Motor neuron (in vitro differentiated cells): ENCODE results near the gene TMEM182. TPM values are rescaled to one million over a fixed set of nuclear protein-coding genes. Genes with fewer than 3 reads are reported as not detected.

Source experiments
- ATAC-seq, 8 experiments: fragments of 200-7000 bp; cut with Tn5 transposase; replicated peaks in 6 of 8; 2 replicates each; pipeline ENCODE4 v1.8.0; 2021; ENCODE audit warnings: mild to moderate bottlenecking in 8 of 8, moderate library complexity in 8 of 8
- H3K27ac ChIP-seq, 2 donors: fragments of 250-450 bp; sonication (Bioruptor Pico); 2 replicates each; pipeline ENCODE4 v1.9.0; 2021; ENCODE audit warnings: antibody characterized with exemption in 2 of 2, mild to moderate bottlenecking in 2 of 2, moderate library complexity in 1 of 2
- H3K4me1 ChIP-seq, 2 donors: fragments of 250-450 bp; sonication (Bioruptor Pico); replicated peaks in 1 of 2; 2 replicates each; pipeline ENCODE4 v1.6.1; 2021; ENCODE audit warnings: antibody characterized with exemption in 2 of 2, mild to moderate bottlenecking in 2 of 2, moderate library complexity in 1 of 2
- H3K4me3 ChIP-seq, 5 donors: fragments of 250-450 bp; sonication (Bioruptor Pico); 2 replicates each; pipeline ENCODE4 v1.9.0; 2021; ENCODE audit warnings: antibody characterized with exemption in 5 of 5, mild to moderate bottlenecking in 5 of 5, moderate library complexity in 4 of 5
- WGBS, 10 experiments: fragments of 450-650 bp; shearing (Covaris generic); methylation state at CpG; one replicate each; pipeline ENCODE4 v1.0.0; 2022; 5-methylcytosine and 5-hydroxymethylcytosine counted together
- in situ Hi-C, 9 experiments: fragments of 400-800 bp; cut with MboI; loops; one replicate each; pipeline ENCODE4 v1.15.0; 2021; ENCODE audit warnings: low sequenced_read_pairs in 9 of 9, low pct_unique_long_range_greater_than_20kb in 2 of 9; ENCODE audit not compliant: unreplicated experiment in 9 of 9
- total RNA-seq, 8 experiments: library from RNA; unstranded; fragments of 300-600 nt; gene quantifications; 2 replicates each; pipeline versions ENCODE4 v1.2.3 to v1.2.4, GENCODE V29; 2022

Gene TMEM182
- total RNA-seq, 8 experiments from 2014 or later, result 3.1 to 9.3 (median 6.2) TPM

DNA sequence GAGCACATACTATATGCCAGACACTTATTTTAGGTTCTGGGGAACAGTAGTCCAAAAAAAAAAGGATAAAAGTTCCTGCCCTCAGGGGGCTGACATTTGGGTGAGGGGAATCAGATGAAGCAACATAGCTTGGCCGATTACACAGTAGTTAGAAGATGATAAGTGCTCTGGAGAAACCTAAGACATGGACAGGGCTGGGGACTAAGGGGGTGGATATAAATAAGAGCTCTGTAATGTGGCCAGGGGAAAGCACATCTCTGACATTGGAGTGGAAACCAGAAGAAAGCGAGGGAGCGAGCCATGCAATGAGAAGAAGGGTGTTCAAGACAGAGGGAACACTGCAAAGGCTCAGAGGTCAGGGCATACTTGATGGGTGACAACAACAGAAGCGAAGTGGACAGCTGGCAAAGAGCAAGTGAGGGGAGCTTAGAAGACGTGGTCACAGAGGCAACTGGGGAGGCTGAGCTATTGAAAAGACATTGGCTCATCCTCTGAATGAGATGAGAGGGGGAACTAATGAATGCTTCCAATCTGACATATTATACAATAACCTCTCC, 11.4 kb downstream of the TMEM182 start:
- WGBS, 10 experiments, result 0 to 100% (median 71%) methylated on average over 1 to 4 of the region's 5 CpGs; no CpG with 5 or more reads in 3 of the 10 experiments
- in situ Hi-C loops, result no loop called here
- Histone ChIP-seq H3K27ac (no peak overlapping the region), H3K4me3 (no peak overlapping the region), H3K4me1 (no peaks in the 10 kb centered on the region)
- ATAC-seq, result no peak

DNA sequence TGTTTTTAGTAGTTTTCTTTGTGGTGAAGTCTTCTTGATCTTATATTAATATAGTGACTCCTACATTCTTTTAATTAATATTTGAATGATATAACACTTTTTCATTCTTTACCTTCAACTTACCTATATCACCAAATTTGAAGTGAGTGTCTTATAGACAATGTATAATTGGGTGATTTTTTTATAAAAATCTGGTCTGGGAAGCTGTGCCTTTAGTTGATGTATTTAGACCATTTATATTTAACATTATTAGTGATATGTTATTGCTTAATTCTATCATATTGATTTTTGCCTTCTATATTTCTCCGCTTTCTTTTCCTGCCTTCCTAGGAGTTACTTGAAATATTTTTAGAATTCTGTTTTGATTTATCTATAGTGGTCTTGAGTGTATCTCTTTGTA, 16.4 kb downstream of the TMEM182 start:
- in situ Hi-C loops, result no loop called here
- no peak for ATAC-seq
- 64 to 100% (median 100%) methylated on average over 1 of the region's 1 CpG; no CpG with 5 or more reads in 1 of the 10 experiments for WGBS, 10 experiments
- H3K27ac ChIP-seq, result no peak overlapping the region
- H3K4me1 ChIP-seq, result peaks cover under 1 to 4% of the 10 kb centered on the region in 2 donors
- no peak overlapping the region for H3K4me3 ChIP-seq

DNA sequence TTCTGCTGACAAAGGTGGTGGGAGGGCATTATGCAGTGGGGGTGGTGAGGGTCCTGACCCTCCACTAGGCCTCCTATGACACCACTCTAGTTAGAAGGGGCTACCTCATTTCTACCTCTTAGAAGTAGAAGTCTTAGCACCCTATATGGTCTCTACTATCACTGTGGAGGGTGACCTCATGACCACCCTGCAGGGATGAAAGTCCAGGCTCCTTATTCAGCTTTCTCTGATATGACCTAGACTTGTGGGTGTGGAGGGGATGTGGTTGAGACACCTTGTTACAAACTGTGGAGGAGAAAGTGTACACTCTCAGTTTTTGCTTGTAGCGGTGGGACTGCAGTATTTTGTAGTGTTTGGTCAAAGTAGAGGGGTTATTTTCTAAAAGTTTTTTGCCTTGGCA, 18.6 kb downstream of the TMEM182 start:
- Histone ChIP-seq H3K4me1 (peaks cover 3 to 16% of the 10 kb centered on the region in 2 donors), H3K27ac (no peak overlapping the region), H3K4me3 (no peak overlapping the region)
- in situ Hi-C loops, result no loop called here
- no peak for ATAC-seq
- WGBS, 10 experiments, result 60 to 100% (median 67%) methylated on average over 1 of the region's 1 CpG; no CpG with 5 or more reads in 7 of the 10 experiments

DNA sequence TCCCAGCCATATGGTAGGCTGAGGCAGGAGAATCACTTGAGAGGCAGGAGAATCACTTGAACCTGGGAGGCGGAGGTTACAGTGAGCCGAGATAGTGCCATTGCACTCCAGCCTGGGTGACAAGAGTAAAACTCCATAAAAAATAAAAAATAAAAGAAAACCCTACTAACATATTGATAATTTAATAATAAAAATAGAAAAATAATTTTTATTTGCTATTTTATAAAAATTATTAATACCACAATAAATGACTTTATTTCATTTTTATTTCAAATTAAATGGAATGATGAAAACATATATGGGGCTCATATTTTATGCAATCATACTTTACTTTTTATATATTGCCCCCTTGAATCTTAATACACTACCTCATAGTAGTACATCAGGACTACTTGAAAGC, 20.4 kb downstream of the TMEM182 start:
- in situ Hi-C loops, result no loop called here
- no peak overlapping the region for H3K4me3 ChIP-seq

DNA sequence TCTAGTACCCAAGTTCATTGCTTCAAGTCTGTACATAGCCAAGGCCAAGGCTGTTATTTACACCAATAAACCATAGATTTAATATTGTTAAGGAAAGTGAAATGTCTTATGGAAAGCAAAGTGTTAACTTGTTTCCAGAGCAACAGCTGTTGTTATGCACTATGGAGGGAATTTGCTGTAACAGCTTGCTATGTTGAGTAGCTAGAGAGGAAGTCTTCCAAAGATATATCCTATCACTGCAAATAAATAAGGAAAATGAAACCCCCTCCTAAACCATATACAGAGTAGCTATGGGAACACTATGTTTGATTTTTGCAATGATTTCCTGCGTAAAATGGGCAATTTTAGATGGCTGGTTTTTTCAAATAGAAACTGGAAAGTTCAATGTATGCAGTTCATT, 21.1 kb downstream of the TMEM182 start:
- WGBS, 10 experiments, result 0 to 100% (median 77%) methylated on average over 1 of the region's 1 CpG; no CpG with 5 or more reads in 4 of the 10 experiments
- peaks cover 3 to 16% of the 10 kb centered on the region in 2 donors for H3K4me1 ChIP-seq
- no peak overlapping the region for H3K27ac ChIP-seq
- in situ Hi-C loops, result no loop called here
- ATAC-seq, result peak in 1 of 8 experiments; percentile 19
- no peak overlapping the region for H3K4me3 ChIP-seq

More for the DNA sequence above, 20.4 kb downstream of the TMEM182 start:
- peaks cover 3 to 16% of the 10 kb centered on the region in 2 donors for H3K4me1 ChIP-seq
- WGBS, 10 experiments, result 46 to 100% (median 100%) methylated on average over 2 of the region's 2 CpGs; no CpG with 5 or more reads in 1 of the 10 experiments
- no peak overlapping the region for H3K27ac ChIP-seq
- ATAC-seq, result no peak

DNA sequence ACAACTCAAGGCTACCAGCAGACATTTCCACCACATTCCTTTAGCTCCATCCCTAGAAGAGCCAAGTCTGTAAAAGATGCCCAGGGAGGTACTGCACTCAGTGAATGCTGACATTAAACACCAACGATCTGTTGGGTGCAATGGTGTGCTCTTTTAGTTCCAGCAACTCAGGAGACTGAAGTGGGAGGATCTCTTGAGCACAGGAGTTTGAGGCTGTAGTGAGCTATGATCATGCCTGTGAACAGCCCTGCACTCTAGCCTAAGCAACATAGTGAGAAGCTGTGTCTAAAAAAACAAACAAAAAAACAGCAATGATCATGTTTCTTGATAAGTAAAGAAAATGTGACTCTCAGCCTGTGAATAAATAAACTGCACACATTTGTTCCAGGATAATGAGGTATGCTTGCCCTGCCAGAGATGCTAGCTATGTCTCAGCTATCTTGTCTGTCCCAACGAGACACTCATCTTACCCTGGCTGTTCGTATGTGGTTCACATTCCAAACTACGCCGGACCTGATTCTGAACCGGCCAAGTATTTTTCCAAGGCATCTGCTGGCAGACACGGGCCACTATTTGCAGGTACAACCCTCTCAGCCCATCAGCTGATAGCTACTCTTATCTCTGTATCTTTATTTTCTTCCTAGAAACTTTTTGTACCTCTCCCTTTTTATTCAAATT, 21.8 kb downstream of the TMEM182 start:
- ATAC-seq, result no peak
- Histone ChIP-seq H3K4me3 (no peak overlapping the region), H3K4me1 (peaks cover 3 to 16% of the 10 kb centered on the region in 2 donors), H3K27ac (no peak overlapping the region)
- WGBS, 10 experiments, result 0 to 82% (median 36%) methylated on average over 1 to 6 of the region's 7 CpGs; no CpG with 5 or more reads in 1 of the 10 experiments
- in situ Hi-C loops, result no loop called here

DNA sequence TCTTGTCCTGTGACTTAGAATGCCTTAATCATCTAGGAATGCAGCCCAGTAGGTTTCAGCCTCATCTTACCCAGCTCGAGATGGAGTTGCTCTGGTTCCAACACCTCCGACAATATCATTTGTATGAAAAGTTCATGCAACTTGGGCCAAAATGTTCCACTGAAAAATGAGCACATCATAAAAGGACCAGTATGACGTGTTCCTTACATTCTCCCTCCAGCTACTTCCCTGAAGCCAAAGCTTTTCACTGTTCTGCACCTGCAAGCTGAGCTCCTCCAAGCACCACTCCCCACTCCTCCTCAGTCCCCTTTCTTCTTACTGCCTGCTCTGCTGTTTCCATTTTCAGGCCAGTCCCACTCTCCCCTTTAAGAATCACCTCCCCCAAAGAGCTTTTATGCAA, 23.1 kb downstream of the TMEM182 start:
- Histone ChIP-seq H3K4me1 (peaks cover 3 to 16% of the 10 kb centered on the region in 2 donors), H3K4me3 (no peak overlapping the region), H3K27ac (peak overlapping the region in 1 of 2 donors; percentile 38)
- ATAC-seq, result no peak
- 0 to 100% (median 83%) methylated on average over 1 to 3 of the region's 3 CpGs; no CpG with 5 or more reads in 1 of the 10 experiments for WGBS, 10 experiments
- in situ Hi-C loops, result no loop called here

DNA sequence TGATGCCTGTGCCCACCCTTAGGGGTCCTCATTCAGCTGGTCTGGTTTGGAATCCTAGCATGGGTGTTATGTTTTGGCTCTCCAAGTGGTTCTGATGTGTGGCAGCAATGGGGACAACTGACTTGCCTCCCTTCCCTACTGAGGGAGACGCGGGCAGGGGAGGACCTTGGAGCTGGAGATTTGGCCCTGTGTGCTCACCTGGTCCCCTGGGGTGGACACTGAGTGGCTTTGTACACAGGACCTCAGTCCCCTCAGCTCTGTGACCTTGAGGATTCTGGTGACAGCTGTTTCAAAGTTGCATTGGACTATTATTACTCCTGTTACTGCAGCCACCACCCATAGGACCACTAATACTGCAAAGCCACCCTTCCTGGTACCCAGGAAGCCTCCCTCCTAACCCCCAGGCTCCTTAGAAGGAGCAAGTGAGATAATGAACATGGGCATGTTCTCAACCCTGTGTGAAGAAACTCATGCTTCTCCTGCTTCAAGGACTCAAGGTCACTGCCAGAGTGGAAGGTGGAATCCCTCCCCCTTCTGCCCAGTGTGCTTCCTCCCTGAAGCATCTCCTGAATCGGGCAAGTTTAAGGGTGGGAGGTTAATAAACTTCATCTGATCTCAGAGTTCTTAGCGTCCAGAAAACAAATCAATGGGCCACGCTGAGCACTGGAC, 26.5 kb downstream of the TMEM182 start:
- peak in 1 of 8 experiments; percentile 24 for ATAC-seq
- WGBS, 10 experiments, result 0 to 100% (median 47%) methylated on average over 1 to 3 of the region's 5 CpGs; no CpG with 5 or more reads in 2 of the 10 experiments
- peaks cover 2 to 12% of the 10 kb centered on the region in 2 donors for H3K4me1 ChIP-seq
- H3K27ac ChIP-seq, result no peak overlapping the region
- no peak overlapping the region for H3K4me3 ChIP-seq
- in situ Hi-C loops, result no loop called here

DNA sequence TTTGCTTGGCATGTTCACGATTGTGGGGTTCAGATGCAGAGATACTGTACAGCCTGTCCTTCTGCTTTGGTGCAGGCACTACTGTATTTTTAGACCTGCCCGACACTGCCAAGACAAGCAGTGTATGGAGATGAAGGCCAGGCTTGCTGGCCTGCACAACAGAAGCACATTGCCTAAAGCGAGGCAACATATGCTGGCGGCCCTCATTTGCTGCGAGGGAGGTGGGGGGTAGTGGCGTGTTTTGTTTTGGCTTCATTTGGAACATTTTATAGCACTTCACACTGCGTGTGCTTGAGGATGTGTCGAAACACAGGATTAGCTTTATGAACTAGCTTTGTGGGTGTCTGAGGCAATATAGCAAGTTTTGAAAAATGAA, 27.0 kb downstream of the TMEM182 start:
- peak in 2 of 8 experiments; percentile 46 to 87 for ATAC-seq
- in situ Hi-C loops, result no loop called here
- H3K27ac ChIP-seq, result no peak overlapping the region
- peaks cover 0 to 7% of the 10 kb centered on the region in 2 donors for H3K4me1 ChIP-seq
- H3K4me3 ChIP-seq, result no peak overlapping the region
- 12 to 100% (median 75%) methylated on average over 1 to 8 of the region's 8 CpGs; no CpG with 5 or more reads in 2 of the 10 experiments for WGBS, 10 experiments

DNA sequence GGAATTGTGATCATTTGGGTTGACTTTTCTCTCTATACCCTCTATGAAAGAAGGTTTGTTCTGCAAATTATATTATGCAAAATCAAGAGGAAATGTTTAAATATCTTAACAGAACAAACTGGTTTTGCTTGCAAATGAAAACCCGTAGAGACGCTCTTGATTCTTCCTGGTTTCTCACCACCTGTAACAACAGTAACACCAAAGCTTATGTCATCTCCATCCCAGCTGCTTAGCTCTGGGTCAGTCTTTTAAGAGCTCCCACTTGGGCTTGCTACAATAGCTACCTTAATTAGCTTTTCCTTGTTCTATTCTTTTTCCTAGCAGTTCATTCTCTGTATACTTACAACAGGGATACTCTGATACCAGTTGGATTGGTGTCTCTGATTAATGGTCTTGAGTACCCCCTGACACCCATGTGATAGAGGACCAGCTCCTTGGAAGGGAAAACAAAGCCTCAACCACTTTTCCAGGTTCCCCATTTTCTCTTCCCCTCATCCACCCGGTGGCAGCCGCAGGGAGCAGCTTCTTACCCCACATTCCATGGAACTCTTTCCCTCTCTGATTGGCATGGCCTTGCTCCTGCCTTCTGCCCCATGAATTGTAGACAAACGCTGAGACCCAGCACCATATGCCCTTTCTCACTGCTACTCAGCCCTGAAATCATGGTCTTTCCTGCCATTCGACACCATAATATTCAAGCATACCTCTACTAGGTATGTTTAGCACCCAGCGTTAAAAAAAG, 27.7 kb downstream of the TMEM182 start:
- 22 to 95% (median 81%) methylated on average over 1 to 6 of the region's 7 CpGs for WGBS, 10 experiments
- Histone ChIP-seq H3K4me3 (no peak overlapping the region), H3K27ac (no peak overlapping the region), H3K4me1 (peaks cover 0 to 4% of the 10 kb centered on the region in 2 donors)
- peak in 1 of 8 experiments; percentile 64 for ATAC-seq
- in situ Hi-C loops, result no loop called here

DNA sequence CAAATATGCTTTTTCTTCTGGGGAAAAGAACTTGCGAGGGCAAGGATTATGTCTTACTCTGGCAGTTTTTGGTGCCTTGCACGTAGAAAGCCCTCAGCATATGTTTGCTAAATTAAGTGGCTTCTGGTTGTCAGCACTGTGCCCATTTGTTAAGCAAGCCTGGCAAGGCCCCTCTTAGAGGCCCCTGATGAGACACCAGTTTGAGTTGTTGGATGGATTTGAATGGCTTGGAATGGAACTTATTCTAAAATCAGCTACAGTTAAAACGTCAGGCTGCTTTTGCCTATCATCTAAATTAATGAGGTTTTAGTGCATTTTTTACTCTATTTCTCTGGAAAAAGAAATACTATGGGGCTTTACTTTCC, 28.2 kb downstream of the TMEM182 start:
- Histone ChIP-seq H3K27ac (no peak overlapping the region), H3K4me1 (no peaks in the 10 kb centered on the region), H3K4me3 (no peak overlapping the region)
- WGBS, 10 experiments, result 18 to 100% (median 56%) methylated on average over 1 to 3 of the region's 3 CpGs; no CpG with 5 or more reads in 3 of the 10 experiments
- in situ Hi-C loops, result no loop called here
- ATAC-seq, result no peak

DNA sequence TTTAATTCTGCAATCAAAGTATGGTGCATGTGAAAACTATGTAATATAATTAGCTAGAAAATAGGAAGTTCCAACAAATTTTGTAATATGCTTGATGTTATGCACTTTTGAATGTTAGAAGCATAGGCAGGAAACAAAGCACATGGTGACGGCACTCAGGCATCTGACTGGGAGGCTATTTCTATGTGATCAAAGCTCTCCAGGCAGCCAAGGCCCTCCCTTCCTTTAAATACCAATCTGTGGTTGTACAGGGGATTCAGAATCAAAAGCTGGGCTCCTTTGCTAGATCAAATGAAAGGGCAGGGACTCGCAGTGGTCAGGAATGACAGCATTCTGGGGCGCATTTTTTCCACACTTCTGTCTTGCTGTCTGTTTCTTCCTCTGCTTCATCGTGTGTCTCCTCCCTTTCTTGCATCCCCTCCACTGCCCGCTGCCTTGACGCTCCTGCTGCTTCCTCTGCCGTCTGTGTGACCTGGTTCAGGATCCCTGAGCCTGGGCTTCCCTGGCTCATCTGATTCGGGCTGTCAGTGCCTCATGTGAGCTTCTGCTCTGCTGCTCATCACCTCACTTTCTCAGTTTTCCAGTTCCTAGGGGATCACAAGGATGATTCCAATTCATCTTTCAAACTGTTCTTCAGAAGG, 30.9 kb downstream of the TMEM182 start:
- ATAC-seq, result peak in 4 of 8 experiments; percentile 22 to 57 (median 46)
- Histone ChIP-seq H3K4me1 (no peaks in the 10 kb centered on the region), H3K4me3 (no peak overlapping the region), H3K27ac (no peak overlapping the region)
- 33 to 100% (median 59%) methylated on average over 1 to 8 of the region's 8 CpGs; no CpG with 5 or more reads in 2 of the 10 experiments for WGBS, 10 experiments
- in situ Hi-C loops, result no loop called here
